K562 (cell line): Measurements from ENCODE around the gene PBX4.

Experiments used
- EP300 ChIP-seq: IDR thresholded peaks from 2 replicates; pipeline ENCODE4 v1.6.1; 2012; ENCODE audit warnings: low read length, improper control_type of control experiment
- FOSL1 ChIP-seq: fragments of 200-800 bp; sonication (Bioruptor generic); conservative IDR thresholded peaks from 2 replicates; pipeline ENCODE4 v1.6.1; 2016; ENCODE audit warnings: missing genetic modification characterization, missing compliant biosample characterization
- PRPF4 ChIP-seq: fragments of 200-400 bp; formaldehyde crosslinking; IDR thresholded peaks from one replicate; pipeline ENCODE4 v1.6.1; 2017; ENCODE audit warnings: low read length, low read depth, mild to moderate bottlenecking; ENCODE audit not compliant: insufficient read depth, poor library complexity, severe bottlenecking
- RBFOX2 ChIP-seq: fragments of 200-400 bp; formaldehyde crosslinking; IDR thresholded peaks from 2 replicates; pipeline ENCODE4 v1.6.1; 2017; ENCODE audit warnings: low read depth, mild to moderate bottlenecking, low read length, moderate library complexity
- TBL1XR1 ChIP-seq, 2 experiments: IDR thresholded peaks; 2 replicates each; pipeline ENCODE4 v1.6.1; 2012; ENCODE audit warnings: improper control_type of control experiment in 2 of 2, low read length in 2 of 2, mild to moderate bottlenecking in 1 of 2
- U2AF1 ChIP-seq: fragments of 200-400 bp; formaldehyde crosslinking; optimal IDR thresholded peaks from 2 replicates; pipeline ENCODE3; 2017; ENCODE audit warnings: mild to moderate bottlenecking, low read depth, low read length, moderate library complexity
- ZBTB43 ChIP-seq: sonication (generic); formaldehyde crosslinking; IDR thresholded peaks from 2 replicates; pipeline ENCODE4 v1.8.0; 2023; ENCODE audit warnings: mild to moderate bottlenecking, missing genetic modification reagents
- TF ChIP-seq, protein P1 (sequence below), 3 experiments: IDR thresholded peaks in 2 of 3; conservative IDR thresholded peaks in 1 of 3; 2 replicates each; pipeline ENCODE4 v1.5.1; 2011 to 2012; ENCODE audit warnings: low read length in 3 of 3, mild to moderate bottlenecking in 3 of 3, control low read depth in 2 of 3, improper control_type of control experiment in 1 of 3, inconsistent platforms in 1 of 3, low read depth in 1 of 3, mixed read lengths in 1 of 3, moderate library complexity in 1 of 3; ENCODE audit not compliant: insufficient read depth in 2 of 3
- TF ChIP-seq, protein P2 (sequence below): fragments of 450-650 bp; IDR thresholded peaks from 2 replicates; pipeline ENCODE4 v1.6.1; 2016; ENCODE audit warnings: missing biosample characterization, missing genetic modification characterization

GRCh38 chr19:19534556-19535265, 83.8 kb downstream of the PBX4 start:
- TF ChIP-seq, protein P1, sequence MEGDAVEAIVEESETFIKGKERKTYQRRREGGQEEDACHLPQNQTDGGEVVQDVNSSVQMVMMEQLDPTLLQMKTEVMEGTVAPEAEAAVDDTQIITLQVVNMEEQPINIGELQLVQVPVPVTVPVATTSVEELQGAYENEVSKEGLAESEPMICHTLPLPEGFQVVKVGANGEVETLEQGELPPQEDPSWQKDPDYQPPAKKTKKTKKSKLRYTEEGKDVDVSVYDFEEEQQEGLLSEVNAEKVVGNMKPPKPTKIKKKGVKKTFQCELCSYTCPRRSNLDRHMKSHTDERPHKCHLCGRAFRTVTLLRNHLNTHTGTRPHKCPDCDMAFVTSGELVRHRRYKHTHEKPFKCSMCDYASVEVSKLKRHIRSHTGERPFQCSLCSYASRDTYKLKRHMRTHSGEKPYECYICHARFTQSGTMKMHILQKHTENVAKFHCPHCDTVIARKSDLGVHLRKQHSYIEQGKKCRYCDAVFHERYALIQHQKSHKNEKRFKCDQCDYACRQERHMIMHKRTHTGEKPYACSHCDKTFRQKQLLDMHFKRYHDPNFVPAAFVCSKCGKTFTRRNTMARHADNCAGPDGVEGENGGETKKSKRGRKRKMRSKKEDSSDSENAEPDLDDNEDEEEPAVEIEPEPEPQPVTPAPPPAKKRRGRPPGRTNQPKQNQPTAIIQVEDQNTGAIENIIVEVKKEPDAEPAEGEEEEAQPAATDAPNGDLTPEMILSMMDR (IDR thresholded peaks at IDR 0.05 in 2 of 3, conservative IDR thresholded peaks at IDR 0.05 in 1 of 3; ENCODE audit: insufficient read depth in 2 of 3, low read depth in 1 of 3, low read length in 3 of 3): no peak
- no peak for TF ChIP-seq PRPF4
- TF ChIP-seq, protein P2, sequence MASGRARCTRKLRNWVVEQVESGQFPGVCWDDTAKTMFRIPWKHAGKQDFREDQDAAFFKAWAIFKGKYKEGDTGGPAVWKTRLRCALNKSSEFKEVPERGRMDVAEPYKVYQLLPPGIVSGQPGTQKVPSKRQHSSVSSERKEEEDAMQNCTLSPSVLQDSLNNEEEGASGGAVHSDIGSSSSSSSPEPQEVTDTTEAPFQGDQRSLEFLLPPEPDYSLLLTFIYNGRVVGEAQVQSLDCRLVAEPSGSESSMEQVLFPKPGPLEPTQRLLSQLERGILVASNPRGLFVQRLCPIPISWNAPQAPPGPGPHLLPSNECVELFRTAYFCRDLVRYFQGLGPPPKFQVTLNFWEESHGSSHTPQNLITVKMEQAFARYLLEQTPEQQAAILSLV (tag): no peak
- no peak for TF ChIP-seq FOSL1 (tag)
- TF ChIP-seq RBFOX2: no peak
- TF ChIP-seq EP300: no peak
- TF ChIP-seq U2AF1: no peak
- no peak for TF ChIP-seq TBL1XR1 (IDR thresholded peaks at IDR 0.05; ENCODE audit: low read length in 2 of 2)
- TF ChIP-seq ZBTB43 (CRISPR knock-in tag): no peak
